A673 (cell line): ENCODE results near the gene DCLRE1A. TPM values are rescaled to one million over a fixed set of nuclear protein-coding genes. Genes with fewer than 3 reads are reported as not detected.

Experiments
- BruUV-seq: library from RNA; stranded (reverse); fragments of 400-500 nt; replicated peaks from 2 replicates; lab custom pipeline; 2021; lab: Mats Ljungman, UMichigan
- CTCF ChIA-PET: fragments of 300-600 bp; sonication (Branson Sonifier 250); formaldehyde crosslinking; loops from one replicate; lab custom pipeline; 2022; ENCODE audit warnings: antibody characterized with exemption; lab: Charles Lee
- POLR2A ChIA-PET: fragments of 300-600 bp; sonication (Branson Sonifier 250); formaldehyde crosslinking; loops from one replicate; lab custom pipeline; 2022; ENCODE audit warnings: antibody characterized with exemption; ENCODE audit not compliant: low non-redundant PET; lab: Charles Lee
- DNase-seq: peaks from one replicate; pipeline ENCODE4 v3.0.0-alpha.2; 2015; ENCODE audit warnings: low spot score
- H3K27ac ChIP-seq: fragments of 200-600 bp; sonication (generic); 2 replicates; pipeline ENCODE4 v1.5.1; 2016; ENCODE audit warnings: mixed run types, low read depth, mild to moderate bottlenecking, mixed read lengths, antibody characterized with exemption, low read length; ENCODE audit not compliant: poor library complexity, severe bottlenecking
- H3K27me3 ChIP-seq: fragments of 200-600 bp; sonication (generic); replicated peaks from 2 replicates; pipeline ENCODE4 v1.6.1; 2017; ENCODE audit warnings: mixed run types, low read depth, mild to moderate bottlenecking, mixed read lengths, antibody characterized with exemption, low read length; ENCODE audit not compliant: insufficient read depth, poor library complexity
- H3K36me3 ChIP-seq: fragments of 200-600 bp; sonication (generic); 2 replicates; pipeline ENCODE4 v1.6.1; 2016; ENCODE audit warnings: mixed run types, mild to moderate bottlenecking, mixed read lengths, antibody characterized with exemption, low read length; ENCODE audit not compliant: insufficient read depth, poor library complexity, severe bottlenecking
- H3K4me1 ChIP-seq: fragments of 200-600 bp; sonication (generic); 2 replicates; pipeline ENCODE4 v1.6.1; 2017; ENCODE audit warnings: mixed run types, mild to moderate bottlenecking, mixed read lengths, antibody characterized with exemption, low read length; ENCODE audit not compliant: insufficient read depth, poor library complexity, severe bottlenecking
- H3K4me3 ChIP-seq: fragments of 200-600 bp; sonication (generic); 2 replicates; pipeline ENCODE4 v1.5.1; 2016; ENCODE audit warnings: low read depth, mixed run types, mild to moderate bottlenecking, mixed read lengths, low read length; ENCODE audit not compliant: poor library complexity, severe bottlenecking
- H3K9me3 ChIP-seq: fragments of 200-600 bp; sonication (generic); 2 replicates; pipeline ENCODE4 v1.6.1; 2016; ENCODE audit warnings: mixed run types, low read depth, mild to moderate bottlenecking, mixed read lengths, antibody characterized with exemption, low read length; ENCODE audit not compliant: poor library complexity, severe bottlenecking
- CTCF ChIP-seq: fragments of 300-800, 200-600 bp; sonication (generic); conservative IDR thresholded peaks from 2 replicates; pipeline ENCODE4 v1.5.1; 2017; ENCODE audit warnings: low read depth, mild to moderate bottlenecking, antibody characterized with exemption, low read length, moderate library complexity, mixed read lengths
- EZH2 ChIP-seq: fragments of 200-600 bp; sonication (generic); IDR thresholded peaks from 2 replicates; pipeline ENCODE4 v1.6.1; 2017; ENCODE audit warnings: borderline replicate concordance, low read depth, mild to moderate bottlenecking, mixed read lengths, antibody characterized with exemption, low read length; ENCODE audit not compliant: poor library complexity, severe bottlenecking
- intact Hi-C: fragments of 100-400 bp; cut with micrococcal nuclease; formaldehyde crosslinking; loops from one replicate; pipeline ENCODE4 v1.10.0; 2022; ENCODE audit not compliant: unreplicated experiment
- total RNA-seq: library from RNA; stranded (reverse); gene quantifications from 2 replicates; pipeline ENCODE4 v1.2.3, GENCODE V29; 2021

The DCLRE1A gene
- total RNA-seq, 1 experiment from 2014 or later = 75.6 TPM

- H3K4me1 ChIP-seq = peaks cover 25% of the 10 kb centered on the region
- no peak for DNase-seq
Observed at GRCh38 chr10:113895018-113895417, 41.1 kb upstream of the DCLRE1A start.

DNA sequence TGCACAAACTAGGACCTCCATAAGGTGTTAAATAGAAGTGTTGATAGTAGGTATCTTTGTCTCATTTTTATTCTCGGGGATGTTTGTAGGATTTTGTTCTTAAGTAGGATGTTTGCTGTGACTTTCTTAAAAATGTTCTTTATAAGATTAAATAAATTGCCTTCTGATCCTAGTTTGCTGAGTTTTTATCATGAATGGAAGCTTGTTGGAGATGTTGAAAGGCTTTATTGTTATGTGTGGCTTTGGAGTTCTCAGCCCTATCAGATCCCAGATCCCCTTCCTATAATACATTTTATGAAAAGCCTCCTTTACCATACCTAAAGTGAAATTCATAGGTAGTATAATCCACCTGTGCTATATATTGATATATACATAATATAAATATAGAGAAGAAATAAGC, 40.7 kb upstream of the DCLRE1A start:
- DNase-seq = no peak
- ChIA-PET CTCF (no interaction called here), POLR2A (no interaction called here)
- Histone ChIP-seq H3K27me3 (no peaks in the 10 kb centered on the region), H3K36me3 (peaks cover 13% of the 10 kb centered on the region), H3K4me3 (no peak overlapping the region), H3K9me3 (peaks cover 11% of the 10 kb centered on the region), H3K27ac (no peak overlapping the region), H3K4me1 (peaks cover 25% of the 10 kb centered on the region)
- no TSS peak for BruUV-seq
- intact Hi-C loops = no loop called here
- TF ChIP-seq EZH2 (no peak), CTCF (no peak)

More at GRCh38 chr10:113895018-113895417, 41.1 kb upstream of the DCLRE1A start:
- no peak overlapping the region for H3K27ac ChIP-seq
- POLR2A ChIA-PET = no interaction called here
- peaks cover 6% of the 10 kb centered on the region for H3K9me3 ChIP-seq
- H3K4me3 ChIP-seq = no peak overlapping the region
- H3K27me3 ChIP-seq = no peaks in the 10 kb centered on the region
- intact Hi-C loops = no loop called here
- no TSS peak for BruUV-seq
- peaks cover 9% of the 10 kb centered on the region for H3K36me3 ChIP-seq
- TF ChIP-seq EZH2 (no peak), CTCF (no peak)
- CTCF ChIA-PET = no interaction called here

GRCh38 chr10:113893570-113893969, 39.7 kb upstream of the DCLRE1A start:
- no peak for TF ChIP-seq CTCF
- TF ChIP-seq EZH2 = no peak
- ChIA-PET POLR2A (interaction anchor here (0.6 kb wide), 1 partner anchor 182 kb away, joined by 3 read pairs; no protein-coding TSS in a partner anchor), CTCF (no interaction called here)
- no peak for DNase-seq
- intact Hi-C loops = no loop called here
- BruUV-seq = no TSS peak
- peaks cover 15% of the 10 kb centered on the region for H3K36me3 ChIP-seq
- H3K4me1 ChIP-seq = peaks cover 25% of the 10 kb centered on the region
- no peak overlapping the region for H3K27ac ChIP-seq
- peaks cover 11% of the 10 kb centered on the region for H3K9me3 ChIP-seq
- H3K27me3 ChIP-seq = no peaks in the 10 kb centered on the region
- H3K4me3 ChIP-seq = no peak overlapping the region
